Uterus (tissue), 4 donors: ENCODE results near the gene CHST5. TPM values are rescaled to one million over a fixed set of nuclear protein-coding genes. Genes with fewer than 3 reads are reported as not detected.
"Not testable (repeated sequence)": the region's sequence is repeated elsewhere in the genome, so short reads cannot be mapped to it uniquely, and the experiment has no call there.

Experiments used
- DNase-seq, 2 donors: peaks; one replicate each; pipeline ENCODE4 v3.0.0-alpha.2; 2019 to 2020
- H3K27ac ChIP-seq, 2 donors: fragments of 200-600 bp; sonication (generic); 1 replicate in 1 of 2; 2 replicates in 1 of 2; pipeline ENCODE4 v1.5.1; 2016 to 2018
- H3K27me3 ChIP-seq, 2 donors: fragments of 200-600 bp; sonication (generic); one replicate each; pipeline ENCODE4 v1.5.1; 2018 to 2019; ENCODE audit warnings: control low read depth in 1 of 2
- H3K36me3 ChIP-seq, 2 donors: fragments of 200-600 bp; sonication (generic); one replicate each; pipeline ENCODE4 v1.5.1; 2019; ENCODE audit warnings: control low read depth in 1 of 2
- H3K4me1 ChIP-seq, 2 donors: fragments of 200-600 bp; sonication (generic); one replicate each; pipeline ENCODE4 v1.5.1; 2018 to 2019; ENCODE audit warnings: control low read depth in 1 of 2
- H3K4me3 ChIP-seq, 2 donors: fragments of 200-600 bp; sonication (generic); 1 replicate in 1 of 2; 2 replicates in 1 of 2; pipeline ENCODE4 v1.5.1; 2018 to 2019; ENCODE audit warnings: mild to moderate bottlenecking in 1 of 2
- H3K9me3 ChIP-seq, 2 donors: fragments of 200-600 bp; sonication (generic); one replicate each; pipeline ENCODE4 v1.5.1; 2019; ENCODE audit warnings: control low read depth in 1 of 2
- CTCF ChIP-seq, 4 experiments: fragments of 200-600 bp in 2 of 4; fragments of 450-650 bp in 2 of 4; sonication (generic) in 2 of 4; IDR thresholded peaks; one replicate each; pipeline ENCODE4 v1.5.1; 2016 to 2019; ENCODE audit warnings: antibody characterized with exemption in 4 of 4, mild to moderate bottlenecking in 2 of 4, moderate library complexity in 1 of 4
- POLR2A ChIP-seq, 2 donors: fragments of 450-650 bp; IDR thresholded peaks; one replicate each; pipeline ENCODE4 v1.6.1; 2016; ENCODE audit warnings: antibody characterized with exemption in 2 of 2, mild to moderate bottlenecking in 1 of 2, moderate library complexity in 1 of 2
- intact Hi-C: fragments of 100-400 bp; cut with DNase I; formaldehyde crosslinking; loops from one replicate; pipeline ENCODE4 v1.15.1; 2023; ENCODE audit warnings: low total_unique reads
- total RNA-seq, 4 donors: library from RNA; depleted of rRNA in 3 of 4; stranded (reverse); fragments of >200 nt in 3 of 4; gene quantifications; one replicate each; pipeline versions ENCODE4 v1.1.0 to v1.2.4, GENCODE V29; 2014 to 2023
- donor health status: DM: yes; HTN: yes; CAD: no.

Gene CHST5
- total RNA-seq, 4 donors from 2014 or later, result 1.0 to 2.0 TPM; not detected in 2

GRCh38 chr16:75541236-75541635 lies 5.3 kb upstream of the CHST5 start:
- no peak for DNase-seq
- Histone ChIP-seq H3K27me3 (no peaks in the 10 kb centered on the region), H3K9me3 (no peaks in the 10 kb centered on the region), H3K27ac (no peak overlapping the region), H3K4me3 (no peak overlapping the region), H3K36me3 (no peaks in the 10 kb centered on the region), H3K4me1 (no peaks in the 10 kb centered on the region)
- TF ChIP-seq CTCF (IDR thresholded peaks at IDR 0.05) (no peak), POLR2A (IDR thresholded peaks at IDR 0.05) (no peak)
- intact Hi-C loops, result no loop called here

GRCh38 chr16:75538882-75539565 lies 3.1 kb upstream of the CHST5 start:
- H3K4me3 ChIP-seq, H3K27me3 ChIP-seq, H3K9me3 ChIP-seq, H3K36me3 ChIP-seq, DNase-seq, H3K27ac ChIP-seq, H3K4me1 ChIP-seq, intact Hi-C loops: not testable (repeated sequence)

GRCh38 chr16:75537776-75538175 lies 1.9 kb upstream of the CHST5 start:
- intact Hi-C loops, result no loop called here
- H3K27ac ChIP-seq, result no peak overlapping the region

GRCh38 chr16:75535211-75535843 lies 581 bp downstream of the CHST5 start:
- Histone ChIP-seq H3K4me3 (no peak overlapping the region), H3K27me3 (no peaks in the 10 kb centered on the region), H3K36me3 (no peaks in the 10 kb centered on the region), H3K9me3 (no peaks in the 10 kb centered on the region), H3K4me1 (no peaks in the 10 kb centered on the region), H3K27ac (no peak overlapping the region)
- DNase-seq, result no peak
- intact Hi-C loops, result no loop called here
- no peak for TF ChIP-seq POLR2A (IDR thresholded peaks at IDR 0.05)
- TF ChIP-seq CTCF (IDR thresholded peaks at IDR 0.05), result no peak

More at GRCh38 chr16:75537776-75538175, 1.9 kb upstream of the CHST5 start:
- no peak for DNase-seq
- Histone ChIP-seq H3K36me3 (no peaks in the 10 kb centered on the region), H3K4me3 (no peak overlapping the region), H3K27me3 (no peaks in the 10 kb centered on the region), H3K4me1 (no peaks in the 10 kb centered on the region), H3K9me3 (no peaks in the 10 kb centered on the region)
- TF ChIP-seq POLR2A (IDR thresholded peaks at IDR 0.05) (no peak), CTCF (IDR thresholded peaks at IDR 0.05) (no peak)

GRCh38 chr16:75534560-75535205 lies 1.2 kb downstream of the CHST5 start:
- Histone ChIP-seq H3K27ac (no peak overlapping the region), H3K9me3 (no peaks in the 10 kb centered on the region), H3K4me3 (no peak overlapping the region), H3K4me1 (no peaks in the 10 kb centered on the region), H3K27me3 (no peaks in the 10 kb centered on the region), H3K36me3 (no peaks in the 10 kb centered on the region)
- TF ChIP-seq CTCF (IDR thresholded peaks at IDR 0.05) (no peak), POLR2A (IDR thresholded peaks at IDR 0.05) (no peak)
- intact Hi-C loops, result no loop called here
- no peak for DNase-seq
